AML-193 (cell line): ENCODE data around the gene CCL16.

Experiments
- DNase-seq, 2 experiments: peaks; one replicate each; lab custom pipeline; 2025; lab: John Stamatoyannopoulos, UW

The CCL16 gene

GRCh38 chr17:35934760-35935159, 46.5 kb downstream of the CCL16 start:
- no peak for DNase-seq

- DNase-seq: no peak
These were observed 48.7 kb downstream of the CCL16 start for GRCh38 chr17:35932586-35932985.

GRCh38 chr17:35931794-35932425, 49.4 kb downstream of the CCL16 start:
- DNase-seq: no peak

GRCh38 chr17:35930211-35931065, 50.9 kb downstream of the CCL16 start, which contains the start of gene RDM1:
Gene RDM1, minus strand, starts transcription at chr17:35930773. Its CDS starts 46 bp downstream, at chr17:35930727.
- DNase-seq: peak; percentile 91 to 93

GRCh38 chr17:35927714-35928113, 53.6 kb downstream of the CCL16 start:
- no peak for DNase-seq
